Measurements from ENCODE around the gene COX20.

The COX20 gene

GRCh38 chr1:244881552-244882280 lies 46.3 kb downstream of the COX20 start:
- FAIRE-seq, result no peak

- FAIRE-seq, result no peak
These were observed 51.8 kb downstream of the COX20 start for GRCh38 chr1:244887281-244887680.

GRCh38 chr1:244893836-244894235 lies 58.4 kb downstream of the COX20 start:
- no peak for FAIRE-seq
